ENCODE data around the gene ABCF2. TPM values are rescaled to one million over a fixed set of nuclear protein-coding genes. Genes with fewer than 3 reads are reported as not detected.

Gene ABCF2
- total and polyA plus RNA-seq, 12 donors, result 13.0 to 35.2 (median 29.5) TPM

DNA sequence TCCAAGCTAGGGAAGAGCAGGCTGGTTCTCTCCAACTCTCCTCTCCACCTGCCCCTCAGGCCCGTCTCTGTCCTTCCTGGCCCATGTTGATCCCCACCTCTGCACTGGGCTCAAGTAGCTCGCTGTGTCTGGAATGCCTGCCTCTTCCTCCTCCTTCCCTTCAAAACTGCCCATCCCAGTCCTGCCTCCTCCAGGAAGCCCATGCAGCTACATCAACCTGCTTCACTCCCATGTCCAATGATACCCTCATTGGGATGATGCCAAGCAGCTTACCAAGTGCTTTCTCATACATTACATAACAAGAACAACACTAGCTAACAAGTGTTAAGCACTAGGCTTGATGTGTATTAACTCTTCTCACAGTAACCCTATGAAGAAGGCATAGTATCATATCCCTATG lies 48.2 kb downstream of the ABCF2 start:
- DNase-seq (no peak), ATAC-seq (no peak)
- Histone ChIP-seq H3K27me3 (peaks cover 0 to 23% (median 21%) of the 10 kb centered on the region in 7 donors), H3K9me3 (no peaks in the 10 kb centered on the region), H3K27ac (no peak overlapping the region), H3K4me1 (peaks cover 0 to 5% (median 0%) of the 10 kb centered on the region in 9 donors), H3K4me3 (no peak overlapping the region), H3K36me3 (peaks cover 0 to 9% (median 0%) of the 10 kb centered on the region in 9 donors)
- TF ChIP-seq, protein P1, sequence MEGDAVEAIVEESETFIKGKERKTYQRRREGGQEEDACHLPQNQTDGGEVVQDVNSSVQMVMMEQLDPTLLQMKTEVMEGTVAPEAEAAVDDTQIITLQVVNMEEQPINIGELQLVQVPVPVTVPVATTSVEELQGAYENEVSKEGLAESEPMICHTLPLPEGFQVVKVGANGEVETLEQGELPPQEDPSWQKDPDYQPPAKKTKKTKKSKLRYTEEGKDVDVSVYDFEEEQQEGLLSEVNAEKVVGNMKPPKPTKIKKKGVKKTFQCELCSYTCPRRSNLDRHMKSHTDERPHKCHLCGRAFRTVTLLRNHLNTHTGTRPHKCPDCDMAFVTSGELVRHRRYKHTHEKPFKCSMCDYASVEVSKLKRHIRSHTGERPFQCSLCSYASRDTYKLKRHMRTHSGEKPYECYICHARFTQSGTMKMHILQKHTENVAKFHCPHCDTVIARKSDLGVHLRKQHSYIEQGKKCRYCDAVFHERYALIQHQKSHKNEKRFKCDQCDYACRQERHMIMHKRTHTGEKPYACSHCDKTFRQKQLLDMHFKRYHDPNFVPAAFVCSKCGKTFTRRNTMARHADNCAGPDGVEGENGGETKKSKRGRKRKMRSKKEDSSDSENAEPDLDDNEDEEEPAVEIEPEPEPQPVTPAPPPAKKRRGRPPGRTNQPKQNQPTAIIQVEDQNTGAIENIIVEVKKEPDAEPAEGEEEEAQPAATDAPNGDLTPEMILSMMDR (IDR thresholded peaks at IDR 0.05), result no peak
- intact Hi-C loops (cut with DNase I), result loop anchor here in 2 of 10 donors (5.0 to 10.0 kb wide), 2 partner anchors 63 to 126 kb away; no protein-coding TSS in a partner anchor
- WGBS, 2 donors, result 72 to 74% methylated on average over 2 of the region's 2 CpGs

DNA sequence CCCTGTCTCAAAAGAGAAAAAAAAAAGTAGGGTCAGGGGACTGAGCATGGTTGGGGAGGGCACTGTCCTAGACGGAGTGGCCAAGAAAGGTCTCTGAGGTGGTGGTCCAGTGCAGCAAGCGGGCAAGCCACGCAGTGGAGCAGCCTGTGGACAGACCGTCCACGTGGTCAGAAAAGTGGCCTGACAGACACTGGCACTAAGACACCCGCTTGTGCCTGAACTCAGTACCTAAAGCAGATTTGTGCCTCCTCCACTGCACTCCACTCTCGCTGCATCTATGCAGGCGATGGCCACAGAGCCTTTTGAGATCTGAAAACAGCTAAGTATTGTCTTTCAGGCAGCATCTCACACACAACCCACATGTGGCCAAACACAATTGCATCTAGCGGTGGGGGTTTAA lies 48.8 kb downstream of the ABCF2 start:
- TF ChIP-seq, protein P1 (IDR thresholded peaks at IDR 0.05), result no peak

DNA sequence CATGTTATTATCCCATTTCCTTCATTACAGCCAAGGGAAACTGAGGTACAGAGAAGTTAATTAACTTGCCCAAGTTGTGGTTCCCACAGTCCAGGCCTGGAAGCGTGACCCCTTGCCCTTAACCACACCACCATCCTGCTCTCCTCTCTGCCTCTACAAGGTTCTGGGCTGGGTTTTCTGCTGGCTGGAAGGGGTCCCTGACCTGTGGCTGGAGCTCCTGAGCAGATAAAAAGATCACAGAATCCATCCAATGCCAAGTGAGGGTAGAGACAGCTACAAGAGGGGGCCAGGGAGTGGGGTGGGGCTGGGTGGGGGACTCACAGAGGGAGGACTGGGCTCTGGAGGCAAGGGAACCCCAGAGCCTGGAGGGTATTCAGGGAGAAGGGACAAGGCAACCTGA lies 49.7 kb downstream of the ABCF2 start:
- Histone ChIP-seq H3K9me3 (no peaks in the 10 kb centered on the region), H3K36me3 (peaks cover 0 to 9% (median 0%) of the 10 kb centered on the region in 9 donors), H3K4me1 (peaks cover 0 to 5% (median 0%) of the 10 kb centered on the region in 9 donors), H3K27me3 (peaks cover 0 to 32% (median 28%) of the 10 kb centered on the region in 7 donors), H3K4me3 (no peak overlapping the region), H3K27ac (no peak overlapping the region)
- 84 to 92% methylated on average over 1 of the region's 1 CpG for WGBS, 2 donors
- TF ChIP-seq, protein P1 (IDR thresholded peaks at IDR 0.05), result no peak
- no peak for ATAC-seq
- DNase-seq, result no peak
- intact Hi-C loops (cut with DNase I), result loop anchor here in 2 of 10 donors (5.0 to 10.0 kb wide), 2 partner anchors 65 to 127 kb away; no protein-coding TSS in a partner anchor

More for the DNA sequence above, 48.8 kb downstream of the ABCF2 start:
- Histone ChIP-seq H3K27ac (no peak overlapping the region), H3K36me3 (peaks cover 0 to 9% (median 0%) of the 10 kb centered on the region in 9 donors), H3K4me3 (no peak overlapping the region), H3K9me3 (no peaks in the 10 kb centered on the region), H3K4me1 (peaks cover 0 to 5% (median 0%) of the 10 kb centered on the region in 9 donors), H3K27me3 (peaks cover 0 to 28% (median 25%) of the 10 kb centered on the region in 7 donors)
- 90 to 93% methylated on average over 9 of the region's 9 CpGs for WGBS, 2 donors
- ATAC-seq (no peak), DNase-seq (no peak)
- intact Hi-C loops (cut with DNase I), result loop anchor here in 2 of 10 donors (5.0 to 10.0 kb wide), 2 partner anchors 64 to 127 kb away; no protein-coding TSS in a partner anchor

DNA sequence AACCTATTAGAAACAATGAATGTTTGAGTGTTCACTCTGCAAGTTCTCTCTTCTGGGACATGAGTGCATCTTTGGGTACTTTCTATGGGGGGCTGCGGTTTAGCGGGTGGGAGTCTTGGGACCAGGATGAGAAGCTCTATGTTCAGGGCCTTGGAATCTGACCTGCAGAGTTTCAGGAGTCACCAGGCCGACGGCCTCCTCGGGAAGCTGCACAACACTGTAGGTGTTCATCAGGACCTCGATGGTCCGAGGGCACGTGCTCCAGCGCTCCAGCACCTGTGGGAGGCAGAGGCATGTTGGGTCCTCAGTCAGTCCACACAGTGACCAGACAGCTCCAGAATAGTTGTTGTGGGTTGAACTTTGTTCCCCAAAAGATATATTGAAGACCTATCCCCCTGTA lies 50.6 kb downstream of the ABCF2 start:
- Histone ChIP-seq H3K36me3 (peaks cover 0 to 9% (median 0%) of the 10 kb centered on the region in 9 donors), H3K9me3 (no peaks in the 10 kb centered on the region), H3K4me1 (peaks cover 0 to 5% (median 0%) of the 10 kb centered on the region in 9 donors), H3K27ac (no peak overlapping the region), H3K27me3 (peaks cover 0 to 41% (median 28%) of the 10 kb centered on the region in 7 donors), H3K4me3 (no peak overlapping the region)
- 89 to 93% methylated on average over 9 of the region's 9 CpGs for WGBS, 2 donors
- DNase-seq (no peak), ATAC-seq (no peak)
- TF ChIP-seq, protein P1 (IDR thresholded peaks at IDR 0.05), result no peak
- intact Hi-C loops (cut with DNase I), result loop anchor here in 2 of 10 donors (5.0 to 10.0 kb wide), 2 partner anchors 66 to 128 kb away; no protein-coding TSS in a partner anchor

Data from heart right ventricle (tissue), 16 donors.